Activated T-cell treated with anti-CD3 and anti-CD28 coated beads, Interleukin-2, amount 50 U/mL, for 24 hours (primary cell): ENCODE measurements around the gene CCDC167.
A peak's percentile ranks its signal among the peaks of the same experiment; 100 is the strongest.

Experiments used
- DNase-seq: peaks from one replicate; pipeline ENCODE4 v3.0.0-alpha.2; 2020
- H3K27ac Mint-ChIP-seq: 2 replicates; pipeline ENCODE4 v1.8.0; 2020; ENCODE audit warnings: mild to moderate bottlenecking, mixed read lengths
- H3K27me3 Mint-ChIP-seq: 2 replicates; pipeline ENCODE4 v1.8.0; 2020; ENCODE audit warnings: mixed read lengths
- H3K36me3 Mint-ChIP-seq: 2 replicates; pipeline ENCODE4 v1.8.0; 2020; ENCODE audit warnings: low read depth, mixed read lengths
- H3K4me1 Mint-ChIP-seq: 2 replicates; pipeline ENCODE4 v1.8.0; 2020; ENCODE audit warnings: low read depth, mixed read lengths
- H3K4me3 Mint-ChIP-seq: 2 replicates; pipeline ENCODE4 v1.8.0; 2020; ENCODE audit warnings: mild to moderate bottlenecking, moderate library complexity, mixed read lengths
- H3K9me3 Mint-ChIP-seq: 2 replicates; pipeline ENCODE4 v1.8.0; 2020; ENCODE audit warnings: mixed read lengths

The CCDC167 gene

DNA sequence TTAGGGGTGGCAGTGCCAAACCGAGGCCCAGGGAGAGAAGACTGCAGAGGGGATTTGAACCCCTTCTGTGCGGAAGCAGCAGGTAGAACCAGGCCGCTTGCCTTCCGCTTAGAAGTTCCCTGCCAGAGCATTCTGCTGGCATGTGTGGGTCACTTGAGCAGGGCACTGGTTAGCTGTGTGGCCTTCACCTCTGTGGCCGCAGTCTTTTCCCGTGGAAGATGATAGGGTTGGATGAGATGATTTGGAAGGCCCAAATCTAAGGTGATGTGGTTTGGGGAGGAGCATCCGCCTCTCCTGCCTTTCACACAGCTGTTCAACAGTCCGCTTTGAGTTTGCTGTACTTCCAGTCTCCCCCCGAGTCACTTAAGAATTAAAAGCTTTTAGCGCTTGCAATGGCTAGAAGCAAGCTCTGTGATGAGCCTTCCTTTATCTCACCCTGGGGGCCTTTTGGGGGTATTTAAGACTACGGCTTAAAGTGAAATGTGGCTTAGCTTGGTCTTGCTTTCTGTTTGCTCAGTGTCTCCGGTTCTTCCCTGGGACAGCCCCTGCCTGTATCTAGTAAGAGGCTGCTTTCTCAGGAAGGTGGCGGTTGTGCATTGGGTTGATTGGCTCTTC is 65.9 kb downstream of the CCDC167 start:
- DNase-seq = peak; percentile 55
- Mint-ChIP-seq H3K36me3 (peaks cover 44% of the 10 kb centered on the region), H3K4me1 (peaks cover 51% of the 10 kb centered on the region), H3K4me3 (peak overlapping the region; percentile 96), H3K9me3 (no peaks in the 10 kb centered on the region), H3K27me3 (no peaks in the 10 kb centered on the region), H3K27ac (peak overlapping the region; percentile 98)
